ENCODE data around the gene NDRG3.

GRCh38 chr20:36785308-36785707, 39.4 kb upstream of the NDRG3 start:
- TF ChIP-seq CTCF (IDR thresholded peaks at IDR 0.05) (no peak), POLR2A (IDR thresholded peaks at IDR 0.05) (no peak)
